ENCODE measurements around the gene ACAP2.

DNA sequence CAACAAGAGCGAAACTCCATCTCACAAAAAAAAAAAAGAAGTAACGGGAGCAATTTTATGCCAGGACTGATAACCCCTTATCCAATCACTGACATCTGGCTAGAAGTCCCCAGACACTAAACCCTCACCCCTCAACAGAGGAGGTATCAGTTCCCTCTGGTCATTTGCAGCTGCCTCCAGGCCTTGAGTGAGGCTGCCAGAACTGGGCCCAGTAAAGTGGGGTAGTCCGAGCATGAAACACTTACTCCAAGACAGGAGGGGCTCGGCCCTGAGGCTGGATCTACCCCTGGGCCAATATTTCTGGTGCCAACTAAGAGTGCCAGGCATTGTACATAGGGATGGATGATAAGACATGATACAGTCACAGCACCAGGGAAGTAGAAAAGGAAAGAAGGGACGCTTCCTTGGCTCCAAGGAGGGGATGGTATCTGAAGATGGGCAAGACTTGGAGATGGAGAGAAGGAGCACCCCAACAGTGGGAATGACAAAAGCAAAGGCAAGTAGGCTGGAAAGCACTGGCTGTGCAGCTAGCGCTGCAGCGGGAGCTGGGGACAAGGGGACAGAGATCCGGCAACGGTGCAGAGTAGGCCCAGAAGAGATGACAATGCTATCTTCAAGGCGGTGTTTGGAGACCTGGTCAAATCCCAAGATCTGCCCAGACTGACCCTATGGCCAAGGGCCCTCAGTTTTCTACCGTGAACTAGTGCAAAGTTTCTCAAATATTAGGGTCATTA lies 174.1 kb downstream of the ACAP2 start:
- TF ChIP-seq, protein P1, sequence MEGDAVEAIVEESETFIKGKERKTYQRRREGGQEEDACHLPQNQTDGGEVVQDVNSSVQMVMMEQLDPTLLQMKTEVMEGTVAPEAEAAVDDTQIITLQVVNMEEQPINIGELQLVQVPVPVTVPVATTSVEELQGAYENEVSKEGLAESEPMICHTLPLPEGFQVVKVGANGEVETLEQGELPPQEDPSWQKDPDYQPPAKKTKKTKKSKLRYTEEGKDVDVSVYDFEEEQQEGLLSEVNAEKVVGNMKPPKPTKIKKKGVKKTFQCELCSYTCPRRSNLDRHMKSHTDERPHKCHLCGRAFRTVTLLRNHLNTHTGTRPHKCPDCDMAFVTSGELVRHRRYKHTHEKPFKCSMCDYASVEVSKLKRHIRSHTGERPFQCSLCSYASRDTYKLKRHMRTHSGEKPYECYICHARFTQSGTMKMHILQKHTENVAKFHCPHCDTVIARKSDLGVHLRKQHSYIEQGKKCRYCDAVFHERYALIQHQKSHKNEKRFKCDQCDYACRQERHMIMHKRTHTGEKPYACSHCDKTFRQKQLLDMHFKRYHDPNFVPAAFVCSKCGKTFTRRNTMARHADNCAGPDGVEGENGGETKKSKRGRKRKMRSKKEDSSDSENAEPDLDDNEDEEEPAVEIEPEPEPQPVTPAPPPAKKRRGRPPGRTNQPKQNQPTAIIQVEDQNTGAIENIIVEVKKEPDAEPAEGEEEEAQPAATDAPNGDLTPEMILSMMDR (IDR thresholded peaks at IDR 0.05): no peak
- TF ChIP-seq POLR2A (IDR thresholded peaks at IDR 0.05) (no peak), EP300 (IDR thresholded peaks at IDR 0.05) (no peak)

Data from tibial nerve (tissue), 4 donors.